ENCODE measurements around the gene SLC35B2. TPM values are rescaled to one million over a fixed set of nuclear protein-coding genes. Genes with fewer than 3 reads are reported as not detected.

Gene SLC35B2
- total and polyA plus RNA-seq, 9 of the 15 experiments (the other 6 are each of a cell fraction or from before 2014, with no cell fraction given) = 14.5 to 59.1 (median 47.1) TPM

- no TSS peak for BruUV-seq (replicated peaks)
- WGBS (ENCODE audit: insufficient coverage, low coverage, missing lambda C conversion rate) = 88% methylated on average over 6 of the region's 6 CpGs
- POLR2A ChIA-PET = interaction anchor here (2.6 to 11.9 kb wide), 2 partner anchors 8 to 10 kb away, joined by 17 to 116 read pairs; partner anchors contain the start of gene AARS2
- Histone ChIP-seq H3K4me1 (replicated peaks in 1 of 2; ENCODE audit: control insufficient read depth in 2 of 2, insufficient read depth in 2 of 2, low read length in 2 of 2) (peaks cover 2 to 17% of the 10 kb centered on the region in 2 experiments; a peak in 3 of 5 replicates), H3K27ac (ENCODE audit: extremely low read depth, low read depth, low read length) (no peak overlapping the region), H2AFZ (ENCODE audit: low read depth, low read length) (no peak overlapping the region), H4K20me1 (replicated peaks; ENCODE audit: control insufficient read depth, insufficient read depth, low read length) (no peaks in the 10 kb centered on the region; the same call in 1 of the 2 replicates), H3K79me2 (ENCODE audit: control insufficient read depth, insufficient read depth, low read length) (no peaks in the 10 kb centered on the region), H3K9me1 (ENCODE audit: control insufficient read depth, insufficient read depth, low read length) (no peaks in the 10 kb centered on the region), H3K36me3 (ENCODE audit: control insufficient read depth, insufficient read depth, low read length) (peaks cover 81% of the 10 kb centered on the region), H3K27me3 (ENCODE audit: control insufficient read depth in 2 of 2, insufficient read depth in 2 of 2, low read length in 2 of 2) (no peaks in the 10 kb centered on the region), H3K9me3 (replicated peaks; ENCODE audit: control insufficient read depth, insufficient read depth, low read depth, low read length) (no peaks in the 10 kb centered on the region), H3K9ac (ENCODE audit: insufficient read depth in 1 of 2, low read depth in 2 of 2, low read length in 2 of 2) (peak overlapping the region in 1 of 2 experiments; percentile 55; a peak in 1 of 4 replicates), H3K4me3 (no peak overlapping the region), H3K4me2 (ENCODE audit: insufficient read depth, low read length) (no peak overlapping the region)
- no peak for FAIRE-seq
- DNase-seq (ENCODE audit: extremely low read depth in 1 of 4, low spot score in 3 of 4) = no peak
- ATAC-seq = no peak
- CTCF ChIA-PET (ENCODE audit: low intra/inter-chr PET ratio) = interaction anchor here (0.6 kb wide), 1 partner anchor 1198 kb away, joined by 3 read pairs; no protein-coding TSS in a partner anchor
- intact Hi-C loops (cut with micrococcal nuclease) (loop anchor here (1.0 kb wide), 1 partner anchor 36 kb away; no protein-coding TSS in a partner anchor), in situ Hi-C loops (cut with MboI) (no loop called here)
- TF ChIP-seq HMGXB4 (CRISPR knock-in tag; IDR thresholded peaks at IDR 0.05) (no peak), ZFPM2 (CRISPR knock-in tag; IDR thresholded peaks at IDR 0.05) (no peak), ZNF134 (CRISPR knock-in tag; conservative IDR thresholded peaks at IDR 0.05) (no peak), ZNF766 (CRISPR knock-in tag; conservative IDR thresholded peaks at IDR 0.05) (no peak), EP400 (IDR thresholded peaks at IDR 0.05) (no peak), ZNF57 (CRISPR knock-in tag; IDR thresholded peaks at IDR 0.05) (no peak), EGR1 (conservative IDR thresholded peaks at IDR 0.05) (no peak), PML (IDR thresholded peaks at IDR 0.05; ENCODE audit: low read length) (no peak), PHB2 (IDR thresholded peaks at IDR 0.05; ENCODE audit: low read depth) (no peak), NR2C1 (IDR thresholded peaks at IDR 0.05) (no peak), NR2C1 (tag; IDR thresholded peaks at IDR 0.05) (no peak), CBX2 (IDR thresholded peaks at IDR 0.05; ENCODE audit: insufficient read depth, low read length, poor library complexity, severe bottlenecking) (no peak)
- TF ChIP-seq, protein P1, sequence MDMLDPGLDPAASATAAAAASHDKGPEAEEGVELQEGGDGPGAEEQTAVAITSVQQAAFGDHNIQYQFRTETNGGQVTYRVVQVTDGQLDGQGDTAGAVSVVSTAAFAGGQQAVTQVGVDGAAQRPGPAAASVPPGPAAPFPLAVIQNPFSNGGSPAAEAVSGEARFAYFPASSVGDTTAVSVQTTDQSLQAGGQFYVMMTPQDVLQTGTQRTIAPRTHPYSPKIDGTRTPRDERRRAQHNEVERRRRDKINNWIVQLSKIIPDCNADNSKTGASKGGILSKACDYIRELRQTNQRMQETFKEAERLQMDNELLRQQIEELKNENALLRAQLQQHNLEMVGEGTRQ (CRISPR knock-in tag; IDR thresholded peaks at IDR 0.05) = no peak
Observed at GRCh38 chr6:44303842-44304241, 46.5 kb upstream of the SLC35B2 start.

Measured in K562 (cell line).